Loucy (cell line): Measurements from ENCODE around the gene ZDHHC14.
"Not testable (repeated sequence)": the region's sequence is repeated elsewhere in the genome, so short reads cannot be mapped to it uniquely, and the experiment has no call there.

Source experiments
- H2AFZ ChIP-seq: fragments of 200-600 bp; sonication (generic); 2 replicates; pipeline ENCODE4 v1.6.0; 2016; ENCODE audit warnings: antibody characterized with exemption, mild to moderate bottlenecking, low read length, moderate library complexity
- H3F3A ChIP-seq: fragments of 200-600 bp; 2 replicates; pipeline ENCODE4 v1.6.0; 2016; ENCODE audit warnings: antibody characterized with exemption, low read depth, mild to moderate bottlenecking
- H3K27me3 ChIP-seq: fragments of 200-600 bp; sonication (generic); 2 replicates; pipeline ENCODE4 v1.6.1; 2014; ENCODE audit warnings: low read length, mild to moderate bottlenecking; ENCODE audit not compliant: insufficient read depth, poor library complexity, severe bottlenecking
- H3K36me3 ChIP-seq: fragments of 200-600 bp; sonication (generic); 2 replicates; pipeline ENCODE4 v1.6.1; 2016; ENCODE audit warnings: low read length; ENCODE audit not compliant: insufficient read depth
- H3K4me1 ChIP-seq: fragments of 200-600 bp; sonication (generic); 2 replicates; pipeline ENCODE4 v1.5.1; 2014; ENCODE audit warnings: low read length, mild to moderate bottlenecking; ENCODE audit not compliant: insufficient read depth, poor library complexity, severe bottlenecking
- H3K4me2 ChIP-seq: fragments of 200-600 bp; sonication (generic); 2 replicates; pipeline ENCODE4 v1.6.0; 2014; ENCODE audit warnings: antibody characterized with exemption, low read length, low read depth, mild to moderate bottlenecking; ENCODE audit not compliant: poor library complexity, severe bottlenecking
- H3K4me3 ChIP-seq: fragments of 200-600 bp; sonication (generic); 2 replicates; pipeline ENCODE4 v1.5.1; 2014; ENCODE audit warnings: low read length, mild to moderate bottlenecking, mixed read lengths; ENCODE audit not compliant: poor library complexity, severe bottlenecking
- H3K79me2 ChIP-seq: fragments of 200-600 bp; sonication (generic); 2 replicates; pipeline ENCODE4 v1.6.1; 2014; ENCODE audit warnings: low read length; ENCODE audit not compliant: insufficient read depth
- H3K9ac ChIP-seq: fragments of 200-600 bp; sonication (generic); 2 replicates; pipeline ENCODE4 v1.6.0; 2014; ENCODE audit warnings: mild to moderate bottlenecking, low read depth, low read length, moderate library complexity; ENCODE audit not compliant: poor library complexity, severe bottlenecking
- H3K9me2 ChIP-seq: fragments of 200-600 bp; sonication (generic); replicated peaks from 2 replicates; pipeline ENCODE4 v1.6.1; 2016; ENCODE audit warnings: low read depth, low read length, mixed read lengths
- H3K9me3 ChIP-seq: fragments of 200-600 bp; sonication (generic); 2 replicates; pipeline ENCODE4 v1.6.1; 2014; ENCODE audit warnings: mild to moderate bottlenecking, antibody characterized with exemption, low read length, low read depth; ENCODE audit not compliant: insufficient read depth
- H4K20me1 ChIP-seq: fragments of 200-600 bp; sonication (generic); 2 replicates; pipeline ENCODE4 v1.6.0; 2014; ENCODE audit warnings: antibody characterized with exemption, low read length, mild to moderate bottlenecking; ENCODE audit not compliant: insufficient read depth, poor library complexity, severe bottlenecking
- EZH2phosphoT487 ChIP-seq: fragments of 200-600 bp; IDR thresholded peaks from 2 replicates; pipeline ENCODE4 v1.6.1; 2018; ENCODE audit warnings: antibody characterized with exemption, mild to moderate bottlenecking, moderate library complexity, borderline replicate concordance
- TF ChIP-seq, protein P1 (sequence below): fragments of 200-600 bp; sonication (generic); conservative IDR thresholded peaks from 2 replicates; pipeline ENCODE4 v1.5.1; 2014; ENCODE audit warnings: mild to moderate bottlenecking, antibody characterized with exemption, low read length

The ZDHHC14 gene

DNA sequence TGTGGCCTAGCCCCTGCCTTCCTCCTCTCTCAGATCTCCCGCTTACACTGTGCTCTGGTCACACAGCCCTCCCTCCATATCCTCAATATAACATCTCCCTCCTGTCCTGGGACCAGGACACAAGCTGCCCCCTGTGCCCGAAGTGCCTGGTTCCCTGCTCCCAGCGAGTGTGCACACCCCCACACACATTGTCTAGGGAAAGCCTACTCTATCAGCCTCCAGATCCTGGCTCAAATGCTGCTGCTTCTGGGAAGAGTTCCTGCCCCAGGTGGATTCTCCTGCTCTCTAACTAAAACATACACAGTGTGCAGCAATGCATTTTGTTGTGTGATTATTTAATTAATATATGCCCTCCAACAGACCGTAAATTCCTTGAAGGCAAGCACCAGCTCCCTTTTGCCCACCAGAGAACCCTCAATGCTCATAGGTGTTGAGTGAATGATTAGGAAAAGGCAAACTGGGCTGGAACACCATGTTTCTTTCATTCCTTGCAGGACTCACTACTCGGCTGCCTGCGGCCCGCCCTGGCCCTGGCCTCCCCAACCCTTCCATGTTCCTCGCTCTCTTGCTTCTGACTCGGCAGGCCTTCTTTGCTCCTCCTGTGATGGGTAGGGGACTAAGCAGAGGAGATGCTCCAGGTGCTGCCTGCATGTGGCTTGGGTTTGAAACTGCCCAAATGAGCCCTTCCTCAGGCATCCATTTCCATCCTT lies 194.6 kb downstream of the ZDHHC14 start:
- Histone ChIP-seq H3K4me2 (no peak overlapping the region), H3K4me1 (no peaks in the 10 kb centered on the region), H2AFZ (no peak overlapping the region), H3K36me3 (no peaks in the 10 kb centered on the region), H3K9ac (no peak overlapping the region), H3K9me3 (peaks cover 3% of the 10 kb centered on the region; the same call in 1 of the 2 replicates), H3K27me3 (no peaks in the 10 kb centered on the region), H3K4me3 (no peak overlapping the region), H4K20me1 (no peaks in the 10 kb centered on the region), H3K9me2 (no peaks in the 10 kb centered on the region), H3F3A (no peaks in the 10 kb centered on the region), H3K79me2 (no peaks in the 10 kb centered on the region)
- no peak for TF ChIP-seq EZH2phosphoT487
- TF ChIP-seq, protein P1, sequence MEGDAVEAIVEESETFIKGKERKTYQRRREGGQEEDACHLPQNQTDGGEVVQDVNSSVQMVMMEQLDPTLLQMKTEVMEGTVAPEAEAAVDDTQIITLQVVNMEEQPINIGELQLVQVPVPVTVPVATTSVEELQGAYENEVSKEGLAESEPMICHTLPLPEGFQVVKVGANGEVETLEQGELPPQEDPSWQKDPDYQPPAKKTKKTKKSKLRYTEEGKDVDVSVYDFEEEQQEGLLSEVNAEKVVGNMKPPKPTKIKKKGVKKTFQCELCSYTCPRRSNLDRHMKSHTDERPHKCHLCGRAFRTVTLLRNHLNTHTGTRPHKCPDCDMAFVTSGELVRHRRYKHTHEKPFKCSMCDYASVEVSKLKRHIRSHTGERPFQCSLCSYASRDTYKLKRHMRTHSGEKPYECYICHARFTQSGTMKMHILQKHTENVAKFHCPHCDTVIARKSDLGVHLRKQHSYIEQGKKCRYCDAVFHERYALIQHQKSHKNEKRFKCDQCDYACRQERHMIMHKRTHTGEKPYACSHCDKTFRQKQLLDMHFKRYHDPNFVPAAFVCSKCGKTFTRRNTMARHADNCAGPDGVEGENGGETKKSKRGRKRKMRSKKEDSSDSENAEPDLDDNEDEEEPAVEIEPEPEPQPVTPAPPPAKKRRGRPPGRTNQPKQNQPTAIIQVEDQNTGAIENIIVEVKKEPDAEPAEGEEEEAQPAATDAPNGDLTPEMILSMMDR: no peak

DNA sequence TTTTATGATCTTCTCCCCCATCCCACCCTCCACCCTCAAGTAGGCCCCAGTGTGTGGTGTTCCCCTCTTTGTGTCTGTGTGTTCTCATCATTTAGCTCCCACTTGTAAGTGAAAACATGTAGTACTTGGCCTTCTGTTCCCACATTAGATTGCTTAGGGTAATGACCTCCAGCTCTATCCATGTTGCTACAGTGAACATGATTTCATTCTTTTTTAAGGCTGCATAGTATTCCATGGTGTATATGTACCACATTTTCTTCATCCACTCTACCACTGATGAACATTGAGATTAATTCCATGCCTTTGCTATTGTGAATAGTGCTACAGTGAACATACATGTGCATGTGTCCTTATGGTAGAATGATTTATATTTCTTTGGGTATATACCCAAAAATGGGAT lies 196.0 kb downstream of the ZDHHC14 start:
- not testable (repeated sequence) for H3K9me2 ChIP-seq, H3K36me3 ChIP-seq, H3K4me2 ChIP-seq, H3K4me3 ChIP-seq, H2AFZ ChIP-seq, H3K9ac ChIP-seq, H4K20me1 ChIP-seq, H3K4me1 ChIP-seq, H3F3A ChIP-seq, H3K79me2 ChIP-seq, H3K27me3 ChIP-seq, H3K9me3 ChIP-seq

DNA sequence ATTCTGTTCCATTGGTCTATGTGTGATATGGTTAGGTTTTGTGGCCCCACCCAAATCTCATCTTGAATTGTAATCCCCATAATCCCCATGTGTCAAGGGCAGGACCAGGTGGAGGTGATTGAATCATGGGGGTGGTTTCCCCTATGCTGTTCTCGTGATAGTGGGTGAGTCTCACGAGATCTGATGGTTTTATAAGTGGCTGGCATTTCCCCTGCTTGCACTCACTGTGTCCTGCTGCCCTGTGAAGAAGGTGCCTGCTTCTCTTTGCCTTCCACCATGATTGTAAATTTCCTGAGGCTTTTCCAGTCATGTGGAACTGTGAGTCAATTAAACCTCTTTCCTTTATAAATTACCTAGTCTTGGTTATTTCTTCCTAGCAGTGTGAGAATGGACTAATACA lies 197.5 kb downstream of the ZDHHC14 start:
- H3K4me1 ChIP-seq, H3K9me2 ChIP-seq, H3K4me3 ChIP-seq, H3K79me2 ChIP-seq, H3K9ac ChIP-seq, H3F3A ChIP-seq, H3K4me2 ChIP-seq, H3K36me3 ChIP-seq, H2AFZ ChIP-seq, H3K27me3 ChIP-seq, H3K9me3 ChIP-seq, H4K20me1 ChIP-seq: not testable (repeated sequence)

DNA sequence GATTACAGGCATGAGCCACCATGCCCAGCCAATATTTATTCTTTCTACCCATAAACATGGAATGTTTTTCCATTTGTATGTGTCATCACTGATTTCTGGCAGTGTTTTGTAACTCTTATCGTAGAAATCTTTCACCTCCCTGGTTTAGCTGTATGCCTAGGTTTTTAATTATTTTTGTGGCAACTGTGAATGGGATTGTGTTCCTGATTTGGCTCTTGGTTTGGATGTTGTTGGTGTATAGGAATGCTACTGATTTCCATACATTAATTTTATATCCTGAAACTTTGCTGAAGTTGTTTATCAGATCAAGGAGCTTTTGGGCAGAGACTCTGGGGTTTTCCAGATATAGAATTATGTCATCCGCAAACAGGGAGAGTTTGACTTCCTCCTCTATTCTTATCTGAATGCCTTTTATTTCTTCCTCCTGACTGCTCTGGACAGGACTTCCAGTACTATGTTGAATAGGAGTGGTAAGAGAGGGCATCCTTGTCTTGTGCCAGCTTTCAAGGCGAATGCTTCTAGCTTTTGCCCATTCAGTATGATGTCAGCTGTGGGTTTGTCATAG lies 198.6 kb downstream of the ZDHHC14 start:
- Histone ChIP-seq H3K9ac (no peak overlapping the region), H3K9me2 (no peaks in the 10 kb centered on the region), H3K36me3 (no peaks in the 10 kb centered on the region), H3K9me3 (peaks cover 3% of the 10 kb centered on the region; the same call in 1 of the 2 replicates), H3K4me3 (no peak overlapping the region), H3K4me2 (no peak overlapping the region), H3K79me2 (no peaks in the 10 kb centered on the region), H4K20me1 (no peaks in the 10 kb centered on the region), H2AFZ (no peak overlapping the region), H3K27me3 (no peaks in the 10 kb centered on the region), H3F3A (no peaks in the 10 kb centered on the region), H3K4me1 (no peaks in the 10 kb centered on the region)
- TF ChIP-seq, protein P1: no peak
- TF ChIP-seq EZH2phosphoT487: no peak
